SK-N-SH (cell line): Measurements from ENCODE around the gene SPON1. TPM values are rescaled to one million over a fixed set of nuclear protein-coding genes. Genes with fewer than 3 reads are reported as not detected.

Source experiments
- CTCF ChIA-PET: fragments of 300-600, 350-600 bp; formaldehyde crosslinking; extraction: SDS; loops from one replicate; lab custom pipeline; 2021; lab: Yijun Ruan, JAX
- POLR2A ChIA-PET: fragments of 350-600 bp; sonication (Branson Sonifier 250); formaldehyde crosslinking; extraction: SDS; loops from one replicate; lab custom pipeline; 2020; ENCODE audit warnings: antibody characterized with exemption, inconsistent platforms; lab: Yijun Ruan, JAX
- DNase-seq: peaks from one replicate; pipeline ENCODE4 v3.0.0; 2012
- H2AFZ ChIP-seq: fragments of 200-600 bp; sonication (generic); 2 replicates; pipeline ENCODE4 v1.8.1; 2016; ENCODE audit warnings: antibody characterized with exemption, mild to moderate bottlenecking, low read depth
- H3F3A ChIP-seq: fragments of 200-600 bp; sonication (generic); replicated peaks from 2 replicates; pipeline ENCODE3; 2016; ENCODE audit warnings: antibody characterized with exemption, mild to moderate bottlenecking; ENCODE audit not compliant: insufficient read depth
- H3K27ac ChIP-seq, 2 experiments: fragments of 200-500 bp in 1 of 2; fragments of 200-600 bp in 1 of 2; sonication (Bioruptor generic) in 1 of 2; sonication (generic), shearing (Covaris generic) in 1 of 2; 2 replicates each; pipeline versions ENCODE4 v1.5.1 to v1.6.1; 2014 to 2016; ENCODE audit warnings: low read depth in 2 of 2, inconsistent platforms in 1 of 2, low read length in 1 of 2, mild to moderate bottlenecking in 1 of 2, mixed read lengths in 1 of 2
- H3K27me3 ChIP-seq: fragments of 200-600 bp; sonication (generic), shearing (Covaris generic); 2 replicates; pipeline ENCODE4 v1.6.1; 2016; ENCODE audit warnings: mixed run types; ENCODE audit not compliant: insufficient read depth
- H3K36me3 ChIP-seq, 2 experiments: fragments of 200-500 bp in 1 of 2; fragments of 200-600 bp in 1 of 2; sonication (Bioruptor generic) in 1 of 2; sonication (generic) in 1 of 2; replicated peaks in 1 of 2; 2 replicates each; pipeline versions ENCODE3 to v1.5.1; 2014 to 2016; ENCODE audit warnings: low read length in 1 of 2, mild to moderate bottlenecking in 1 of 2; ENCODE audit not compliant: insufficient read depth in 2 of 2, control insufficient read depth in 1 of 2
- H3K4me1 ChIP-seq, 2 experiments: fragments of 200-500 bp in 1 of 2; fragments of 200-600 bp in 1 of 2; sonication (Bioruptor generic) in 1 of 2; sonication (generic), shearing (Covaris generic) in 1 of 2; 2 replicates each; pipeline versions ENCODE4 v1.5.1 to v1.6.1; 2014 to 2016; ENCODE audit warnings: low read depth in 1 of 2, low read length in 1 of 2, mixed run types in 1 of 2; ENCODE audit not compliant: insufficient read depth in 2 of 2, control insufficient read depth in 1 of 2
- H3K4me2 ChIP-seq: fragments of 200-600 bp; sonication (generic), shearing (Covaris generic); 2 replicates; pipeline ENCODE4 v1.6.1; 2017; ENCODE audit warnings: mixed run types
- H3K4me3 ChIP-seq, 2 experiments: fragments of 200-500 bp in 1 of 2; fragments of 200-600 bp in 1 of 2; sonication (Bioruptor generic) in 1 of 2; sonication (generic), shearing (Covaris generic) in 1 of 2; 2 replicates each; pipeline versions ENCODE4 v1.5.1 to v1.8.1; 2014 to 2016; ENCODE audit warnings: low read depth in 2 of 2, inconsistent platforms in 1 of 2, low read length in 1 of 2, mild to moderate bottlenecking in 1 of 2, mixed read lengths in 1 of 2, moderate library complexity in 1 of 2
- H3K79me2 ChIP-seq: fragments of 200-600 bp; sonication (generic); 2 replicates; pipeline ENCODE4 v1.8.1; 2017; ENCODE audit warnings: mild to moderate bottlenecking; ENCODE audit not compliant: insufficient read depth
- H3K9ac ChIP-seq: fragments of 200-600 bp; sonication (generic); 2 replicates; pipeline ENCODE4 v1.6.1; 2017; ENCODE audit warnings: mixed run types
- H3K9me2 ChIP-seq: fragments of 200-600 bp; sonication (generic); 2 replicates; pipeline ENCODE4 v1.6.1; 2017; ENCODE audit warnings: mixed run types
- H3K9me3 ChIP-seq: fragments of 200-600 bp; sonication (generic); 2 replicates; pipeline ENCODE4 v1.6.1; 2017; ENCODE audit warnings: mixed run types, mild to moderate bottlenecking, moderate library complexity
- H4K20me1 ChIP-seq: fragments of 200-600 bp; sonication (generic); 2 replicates; pipeline ENCODE4 v1.6.1; 2017; ENCODE audit warnings: mild to moderate bottlenecking, mixed run types; ENCODE audit not compliant: insufficient read depth
- CTCF ChIP-seq: fragments of 200-600 bp; sonication (generic); IDR thresholded peaks from 2 replicates; pipeline ENCODE4 v1.6.1; 2017; ENCODE audit warnings: antibody characterized with exemption, mild to moderate bottlenecking, moderate library complexity
- EZH2phosphoT487 ChIP-seq: fragments of 200-600 bp; sonication (generic); IDR thresholded peaks from 2 replicates; pipeline ENCODE4 v1.6.1; 2017; ENCODE audit warnings: low read depth, mixed run types, mild to moderate bottlenecking, antibody characterized with exemption, moderate library complexity, borderline replicate concordance
- FOSL2 ChIP-seq: IDR thresholded peaks from 2 replicates; pipeline ENCODE4 v1.4.0; 2012; ENCODE audit warnings: low read depth, mild to moderate bottlenecking, moderate library complexity, borderline replicate concordance
- GATA2 ChIP-seq: sonication (generic); formaldehyde crosslinking; IDR thresholded peaks from 2 replicates; pipeline ENCODE4 v1.5.0; 2020; ENCODE audit warnings: mild to moderate bottlenecking, missing genetic modification reagents
- IRF3 ChIP-seq: fragments of 150-350 bp; IDR thresholded peaks from 2 replicates; pipeline ENCODE4 v1.6.1; 2016; ENCODE audit warnings: mild to moderate bottlenecking, low read depth, low read length
- MXI1 ChIP-seq: IDR thresholded peaks from 2 replicates; pipeline ENCODE4 v1.6.1; 2012; ENCODE audit warnings: mild to moderate bottlenecking, low read depth, low read length, improper control_type of control experiment
- NFIC ChIP-seq: IDR thresholded peaks from 2 replicates; pipeline ENCODE4 v1.4.0; 2012; ENCODE audit warnings: borderline replicate concordance
- RAD21 ChIP-seq: IDR thresholded peaks from 2 replicates; pipeline ENCODE4 v1.6.1; 2012; ENCODE audit warnings: mild to moderate bottlenecking, low read length
- RCOR1 ChIP-seq: fragments of 150-350 bp; IDR thresholded peaks from 2 replicates; pipeline ENCODE4 v1.6.1; 2017; ENCODE audit warnings: antibody characterized with exemption, low read length
- RXRA ChIP-seq: IDR thresholded peaks from 2 replicates; pipeline ENCODE4 v1.4.0; 2012; ENCODE audit warnings: low read depth, mild to moderate bottlenecking, borderline replicate concordance
- USF2 ChIP-seq: fragments of 150-350 bp; IDR thresholded peaks from 2 replicates; pipeline ENCODE4 v1.6.1; 2017; ENCODE audit warnings: antibody characterized with exemption, low read length, low read depth, borderline replicate concordance
- YY1 ChIP-seq: IDR thresholded peaks from 2 replicates; pipeline ENCODE4 v1.4.0; 2012; ENCODE audit warnings: low read depth, mild to moderate bottlenecking
- WGBS: methylation state at CpG from one replicate; pipeline ENCODE4 v1.1.6; 2017; ENCODE audit warnings: low lambda C conversion rate; 5-methylcytosine and 5-hydroxymethylcytosine counted together
- polyA plus RNA-seq, 3 experiments: library from polyadenylated mRNA; depleted of rRNA; stranded (reverse); fragments of >200 nt; gene quantifications; 2 replicates each; pipeline ENCODE4 v1.2.3, GENCODE V29; 2012
- TF ChIP-seq, protein P1 (sequence below): IDR thresholded peaks from 2 replicates; pipeline ENCODE4; 2012

SPON1 gene
- polyA plus RNA-seq, 1 of the 3 experiments (the other 2 are of a cell fraction): not detected

DNA sequence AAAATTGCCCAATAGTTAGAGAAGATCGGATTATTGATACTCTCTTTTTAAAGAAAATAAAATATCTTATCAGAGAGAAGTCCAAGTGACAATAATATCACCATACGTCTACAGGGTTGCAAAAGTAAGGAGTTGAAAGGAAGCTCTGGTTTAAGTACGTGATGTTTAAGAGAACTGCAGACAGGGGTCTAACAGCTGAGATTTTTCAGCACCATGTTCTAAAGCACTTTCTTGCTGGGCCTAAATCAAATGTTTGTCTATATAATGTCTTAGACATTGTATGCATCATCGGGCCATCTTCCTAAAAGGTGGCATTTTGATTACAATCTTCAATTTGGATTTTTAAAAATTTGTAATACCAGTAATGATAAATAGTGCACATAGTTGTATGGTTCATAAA lies 263.1 kb downstream of the SPON1 start:
- no peaks in the 10 kb centered on the region for H3K36me3 ChIP-seq
- no peak overlapping the region for H3K4me3 ChIP-seq
- WGBS: 41% methylated on average over 4 of the region's 4 CpGs
- H3F3A ChIP-seq: no peaks in the 10 kb centered on the region
- H3K79me2 ChIP-seq: no peaks in the 10 kb centered on the region
- no peaks in the 10 kb centered on the region for H3K9me2 ChIP-seq
- H3K4me2 ChIP-seq: no peak overlapping the region
- no peak overlapping the region for H3K27ac ChIP-seq
- H3K9ac ChIP-seq: no peak overlapping the region
- ChIA-PET CTCF (interaction anchor here (0.8 to 2.0 kb wide), 4 partner anchors 8 to 453 kb away, joined by 3 to 4 read pairs (median 3); partner anchors contain the start of gene SPON1), POLR2A (no interaction called here)
- DNase-seq: no peak
- H2AFZ ChIP-seq: no peak overlapping the region
- H4K20me1 ChIP-seq: no peaks in the 10 kb centered on the region
- H3K27me3 ChIP-seq: no peaks in the 10 kb centered on the region; the same call in 1 of the 2 replicates
- peaks cover 0 to 3% of the 10 kb centered on the region in 2 experiments; a peak in 1 of 4 replicates for H3K4me1 ChIP-seq
- TF ChIP-seq MXI1: no peak
- TF ChIP-seq RAD21: no peak
- no peak for TF ChIP-seq RCOR1
- TF ChIP-seq, protein P1, sequence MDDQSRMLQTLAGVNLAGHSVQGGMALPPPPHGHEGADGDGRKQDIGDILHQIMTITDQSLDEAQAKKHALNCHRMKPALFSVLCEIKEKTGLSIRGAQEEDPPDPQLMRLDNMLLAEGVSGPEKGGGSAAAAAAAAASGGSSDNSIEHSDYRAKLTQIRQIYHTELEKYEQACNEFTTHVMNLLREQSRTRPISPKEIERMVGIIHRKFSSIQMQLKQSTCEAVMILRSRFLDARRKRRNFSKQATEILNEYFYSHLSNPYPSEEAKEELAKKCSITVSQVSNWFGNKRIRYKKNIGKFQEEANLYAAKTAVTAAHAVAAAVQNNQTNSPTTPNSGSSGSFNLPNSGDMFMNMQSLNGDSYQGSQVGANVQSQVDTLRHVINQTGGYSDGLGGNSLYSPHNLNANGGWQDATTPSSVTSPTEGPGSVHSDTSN: no peak
- TF ChIP-seq RXRA: no peak
- no peak for TF ChIP-seq YY1
- TF ChIP-seq CTCF: no peak
- H3K9me3 ChIP-seq: no peaks in the 10 kb centered on the region

DNA sequence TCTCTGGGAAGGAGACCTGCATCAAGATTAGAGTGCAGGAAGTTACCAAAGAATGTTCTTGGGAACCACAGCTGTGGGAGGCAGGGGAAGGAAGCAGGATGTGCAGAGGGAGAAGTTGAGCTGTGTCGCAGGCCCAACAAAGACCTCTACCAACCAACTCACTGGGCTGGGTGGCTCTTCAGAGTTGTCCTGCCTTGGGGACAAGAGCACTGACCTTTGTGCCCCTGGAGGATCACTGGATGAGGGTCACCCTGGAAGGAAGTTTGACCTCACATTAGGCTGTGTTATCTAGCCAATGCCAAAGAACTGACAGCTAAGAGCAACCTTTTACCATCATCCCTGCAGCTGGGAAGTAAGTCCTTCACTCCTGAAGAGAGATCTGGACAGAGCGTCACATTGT lies 265.8 kb downstream of the SPON1 start:
- H3K4me2 ChIP-seq: no peak overlapping the region
- no peaks in the 10 kb centered on the region for H3K36me3 ChIP-seq
- H3K9me2 ChIP-seq: no peaks in the 10 kb centered on the region
- H3K27me3 ChIP-seq: no peaks in the 10 kb centered on the region; the same call in 1 of the 2 replicates
- H3F3A ChIP-seq: no peaks in the 10 kb centered on the region
- no peaks in the 10 kb centered on the region for H3K79me2 ChIP-seq
- no peak overlapping the region for H3K9ac ChIP-seq
- CTCF ChIA-PET: no interaction called here
- no peak for DNase-seq
- no peaks in the 10 kb centered on the region for H4K20me1 ChIP-seq
- no peaks in the 10 kb centered on the region for H3K9me3 ChIP-seq
- WGBS: 91% methylated on average over 2 of the region's 2 CpGs
- TF ChIP-seq RAD21 (no peak), IRF3 (no peak), FOSL2 (no peak), NFIC (no peak), RCOR1 (no peak), EZH2phosphoT487 (no peak), GATA2 (CRISPR knock-in tag) (no peak), USF2 (no peak)
- H2AFZ ChIP-seq: no peak overlapping the region
- no peaks in the 10 kb centered on the region; a peak in 1 of 4 replicates for H3K4me1 ChIP-seq
- POLR2A ChIA-PET: no interaction called here
- no peak overlapping the region for H3K27ac ChIP-seq
- no peak overlapping the region for H3K4me3 ChIP-seq
